Measurements from ENCODE around the gene SAMD3. TPM values are rescaled to one million over a fixed set of nuclear protein-coding genes. Genes with fewer than 3 reads are reported as not detected.
"Not testable (repeated sequence)": the region's sequence is repeated elsewhere in the genome, so short reads cannot be mapped to it uniquely, and the experiment has no call there.

The SAMD3 gene
- total RNA-seq = 0.19 TPM
- long read RNA-seq, partial matches to known transcripts = 2 of 2 reads
- long read RNA-seq, other reads (novel, unspliced or antisense) = 0 of 2 reads

- intact Hi-C loops (cut with DNase I) = no loop called here
These were observed at the start of gene SAMD3 for GRCh38 chr6:130222775-130223174. Gene SAMD3 (minus strand): TSS chr6:130222951. CDS start chr6:130215273, 7,678 bp downstream.

GRCh38 chr6:130269969-130270635 lies 47.4 kb upstream of the SAMD3 start:
- intact Hi-C loops (cut with DNase I) = no loop called here
- ATAC-seq (ENCODE audit: poor library complexity) = no peak

More at GRCh38 chr6:130222775-130223174, at the start of gene SAMD3:
- no peak for DNase-seq
- ATAC-seq (ENCODE audit: poor library complexity) = no peak

GRCh38 chr6:130265553-130265952 lies 42.8 kb upstream of the SAMD3 start:
- not testable (repeated sequence) for DNase-seq; ATAC-seq (ENCODE audit: poor library complexity)

More at GRCh38 chr6:130269969-130270635, 47.4 kb upstream of the SAMD3 start:
- no peak for DNase-seq

GRCh38 chr6:130262008-130262407 lies 39.3 kb upstream of the SAMD3 start:
- ATAC-seq (ENCODE audit: poor library complexity) (no peak), DNase-seq (no peak)
- intact Hi-C loops (cut with DNase I) = no loop called here

More at GRCh38 chr6:130265553-130265952, 42.8 kb upstream of the SAMD3 start:
- intact Hi-C loops (cut with DNase I) = not testable (repeated sequence)

- intact Hi-C loops (cut with DNase I); ATAC-seq (ENCODE audit: poor library complexity); DNase-seq: not testable (repeated sequence)
These were observed 38.8 kb upstream of the SAMD3 start for GRCh38 chr6:130261558-130261957.

- DNase-seq; ATAC-seq (ENCODE audit: poor library complexity); intact Hi-C loops (cut with DNase I): not testable (repeated sequence)
These were observed 38.0 kb upstream of the SAMD3 start for GRCh38 chr6:130260614-130261241.

GRCh38 chr6:130260050-130260462 lies 37.3 kb upstream of the SAMD3 start:
- ATAC-seq (ENCODE audit: poor library complexity); intact Hi-C loops (cut with DNase I); DNase-seq: not testable (repeated sequence)

- ATAC-seq (ENCODE audit: poor library complexity) = no peak
- intact Hi-C loops (cut with DNase I) = no loop called here
These were observed 36.8 kb upstream of the SAMD3 start for GRCh38 chr6:130259557-130259956.

GRCh38 chr6:130259140-130259539 lies 36.4 kb upstream of the SAMD3 start:
- no peak for DNase-seq
- intact Hi-C loops (cut with DNase I) = no loop called here
- no peak for ATAC-seq (ENCODE audit: poor library complexity)

More at GRCh38 chr6:130259557-130259956, 36.8 kb upstream of the SAMD3 start:
- DNase-seq = no peak

GRCh38 chr6:130252527-130253237 lies 29.9 kb upstream of the SAMD3 start:
- no peak for DNase-seq
- ATAC-seq (ENCODE audit: poor library complexity) = no peak
- intact Hi-C loops (cut with DNase I) = no loop called here

GRCh38 chr6:130245267-130245666 lies 22.5 kb upstream of the SAMD3 start:
- ATAC-seq (ENCODE audit: poor library complexity) = no peak
- DNase-seq = no peak
- intact Hi-C loops (cut with DNase I) = no loop called here

GRCh38 chr6:130244728-130245127 lies 22.0 kb upstream of the SAMD3 start:
- intact Hi-C loops (cut with DNase I) = no loop called here
- ATAC-seq (ENCODE audit: poor library complexity) (no peak), DNase-seq (no peak)

- ATAC-seq (ENCODE audit: poor library complexity) (no peak), DNase-seq (no peak)
- intact Hi-C loops (cut with DNase I) = no loop called here
These were observed 17.5 kb upstream of the SAMD3 start for GRCh38 chr6:130240232-130240631.

GRCh38 chr6:130239755-130240154 lies 17.0 kb upstream of the SAMD3 start:
- ATAC-seq (ENCODE audit: poor library complexity) (no peak), DNase-seq (no peak)
- intact Hi-C loops (cut with DNase I) = no loop called here

GRCh38 chr6:130233330-130233729 lies 10.6 kb upstream of the SAMD3 start:
- intact Hi-C loops (cut with DNase I) = no loop called here
- DNase-seq (no peak), ATAC-seq (ENCODE audit: poor library complexity) (no peak)

- intact Hi-C loops (cut with DNase I); ATAC-seq (ENCODE audit: poor library complexity); DNase-seq: not testable (repeated sequence)
These were observed 7.8 kb upstream of the SAMD3 start for GRCh38 chr6:130230531-130230930.

- ATAC-seq (ENCODE audit: poor library complexity) = no peak
- intact Hi-C loops (cut with DNase I) = no loop called here
- no peak for DNase-seq
These were observed 6.9 kb upstream of the SAMD3 start for GRCh38 chr6:130229645-130230044.

- no peak for ATAC-seq (ENCODE audit: poor library complexity)
- no peak for DNase-seq
- intact Hi-C loops (cut with DNase I) = no loop called here
These were observed 757 bp upstream of the SAMD3 start for GRCh38 chr6:130223508-130223907.

GRCh38 chr6:130218134-130218533 lies 4.6 kb downstream of the SAMD3 start:
- intact Hi-C loops (cut with DNase I) = no loop called here
- DNase-seq = no peak
- ATAC-seq (ENCODE audit: poor library complexity) = no peak

Measured in Right ventricle myocardium superior (tissue), 1 donor.